ENCODE results near the gene SNF8. TPM values are rescaled to one million over a fixed set of nuclear protein-coding genes. Genes with fewer than 3 reads are reported as not detected.

The SNF8 gene
- total and polyA plus RNA-seq, 9 of the 15 experiments (the other 6 are each of a cell fraction or from before 2014, with no cell fraction given): 6.9 to 149 (median 117) TPM

GRCh38 chr17:48892940-48893645 lies 51.5 kb downstream of the SNF8 start (continued):
- TF ChIP-seq CREB3 (tag; conservative IDR thresholded peaks at IDR 0.05; ENCODE audit: low read depth) (no peak), SMARCA4 (IDR thresholded peaks at IDR 0.05) (peak; percentile 41; the same call in 1 of the 2 replicates), BRD4 (IDR thresholded peaks at IDR 0.05) (0 out of 2 replicates have a peak, but pooled peaks have one; percentile 56), HDAC2 (IDR thresholded peaks at IDR 0.05) (0 out of 2 replicates have a peak, but pooled peaks have one; percentile 2), EZH2 (IDR thresholded peaks at IDR 0.05; ENCODE audit: borderline replicate concordance, low read depth, low read length) (no peak), ZNF239 (CRISPR knock-in tag; IDR thresholded peaks at IDR 0.05) (no peak), NR4A1 (CRISPR knock-in tag; IDR thresholded peaks at IDR 0.05) (no peak), NR4A1 (tag; IDR thresholded peaks at IDR 0.05) (no peak), SMAD2 (IDR thresholded peaks at IDR 0.05; ENCODE audit: low read depth, low read length) (no peak), E2F5 (CRISPR knock-in tag; IDR thresholded peaks at IDR 0.05) (no peak; the same call in 1 of the 2 replicates)
